ENCODE results near the gene TNFSF9.

DNA sequence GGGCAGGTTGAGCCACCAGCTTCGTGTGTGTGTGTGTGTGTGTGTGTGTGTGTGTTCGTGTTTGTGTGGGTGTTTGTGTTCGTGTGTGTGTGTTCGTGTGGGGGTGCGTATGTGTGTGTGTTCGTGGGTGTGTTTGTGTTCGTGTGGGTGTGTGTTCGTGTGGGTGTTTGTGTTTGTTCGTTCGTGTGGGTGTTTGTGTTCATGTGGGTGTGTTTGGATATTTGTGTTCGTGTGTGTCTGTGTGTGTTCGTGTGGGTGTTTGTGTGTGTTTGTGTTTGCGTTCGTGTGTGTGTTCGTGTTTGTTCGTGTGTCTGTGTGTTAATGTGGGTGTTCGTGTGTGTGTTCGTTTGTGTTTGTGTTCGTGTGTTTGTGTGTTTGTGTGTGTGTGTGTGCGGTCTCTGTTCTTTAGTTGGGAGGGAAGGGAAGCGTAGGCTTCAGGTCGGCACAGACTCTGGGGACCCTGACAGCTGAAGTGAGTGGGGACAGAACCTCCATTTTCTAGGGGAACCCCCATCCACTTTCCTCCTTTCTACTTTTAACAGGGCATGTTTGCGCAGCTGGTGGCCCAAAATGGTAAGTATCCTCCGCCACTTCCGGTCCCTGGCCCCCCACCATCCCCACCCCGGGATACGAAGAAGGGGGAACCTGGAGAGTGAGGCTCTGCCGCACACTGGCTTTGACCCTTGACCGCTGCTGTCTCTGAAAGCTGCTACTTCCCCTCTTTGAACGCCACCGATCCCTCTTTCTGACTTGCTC, 1.6 kb downstream of the TNFSF9 start:
- TF ChIP-seq CTCF (IDR thresholded peaks at IDR 0.05; ENCODE audit: insufficient read depth, low read length, poor library complexity, severe bottlenecking) (no peak), EZH2phosphoT487 (conservative IDR thresholded peaks at IDR 0.05; ENCODE audit: low read length) (no peak)

Data from SU-DHL-6 (cell line).